HepG2 (cell line): ENCODE measurements around the gene RNF125. TPM values are rescaled to one million over a fixed set of nuclear protein-coding genes. Genes with fewer than 3 reads are reported as not detected.

Experiments used
- BATF2 ChIP-seq: sonication (generic); formaldehyde crosslinking; IDR thresholded peaks from 2 replicates; pipeline ENCODE4 v1.8.0; 2022; ENCODE audit warnings: mild to moderate bottlenecking, missing genetic modification reagents, moderate library complexity
- BRF2 ChIP-seq: sonication (generic); formaldehyde crosslinking; IDR thresholded peaks from 2 replicates; pipeline ENCODE4 v1.8.1; 2022; ENCODE audit warnings: mild to moderate bottlenecking, missing genetic modification reagents
- HCFC1 ChIP-seq: fragments of 150-350 bp; IDR thresholded peaks from 2 replicates; pipeline ENCODE4 v1.6.1; 2014; ENCODE audit warnings: low read depth, low read length
- HNRNPL ChIP-seq: fragments of 200-400 bp; formaldehyde crosslinking; IDR thresholded peaks from 2 replicates; pipeline ENCODE4 v1.6.1; 2017; ENCODE audit warnings: mild to moderate bottlenecking, low read depth, low read length
- KMT2A ChIP-seq: sonication (generic); formaldehyde crosslinking; IDR thresholded peaks from 2 replicates; pipeline ENCODE4 v1.4.0; 2020; ENCODE audit warnings: missing genetic modification reagents
- MEIS2 ChIP-seq: sonication (generic); formaldehyde crosslinking; IDR thresholded peaks from 2 replicates; pipeline ENCODE4 v1.9.0; 2021; ENCODE audit warnings: mild to moderate bottlenecking, missing genetic modification reagents
- MXD1 ChIP-seq: sonication (generic); formaldehyde crosslinking; IDR thresholded peaks from 2 replicates; pipeline ENCODE4 v1.4.0; 2020; ENCODE audit warnings: mild to moderate bottlenecking, missing genetic modification reagents
- PCBP2 ChIP-seq: fragments of 200-400 bp; formaldehyde crosslinking; optimal IDR thresholded peaks from 2 replicates; pipeline ENCODE3; 2018; ENCODE audit warnings: low read length, low read depth; ENCODE audit not compliant: poor library complexity, severe bottlenecking
- SMARCE1 ChIP-seq: fragments of 450-650 bp; IDR thresholded peaks from 2 replicates; pipeline ENCODE4 v1.6.1; 2017; ENCODE audit warnings: borderline replicate concordance
- SP140L ChIP-seq: sonication (generic); formaldehyde crosslinking; IDR thresholded peaks from 2 replicates; pipeline ENCODE4 v1.4.0; 2020; ENCODE audit warnings: missing genetic modification reagents, borderline replicate concordance
- TEAD2 ChIP-seq: sonication (generic); formaldehyde crosslinking; IDR thresholded peaks from 2 replicates; pipeline ENCODE4 v1.9.0; 2021; ENCODE audit warnings: missing genetic modification reagents
- ZKSCAN8 ChIP-seq: IDR thresholded peaks from 2 replicates; pipeline ENCODE4 v1.6.1; 2016; ENCODE audit warnings: borderline replicate concordance, missing genetic modification reagents, missing compliant biosample characterization
- ZNF124 ChIP-seq: sonication (generic); formaldehyde crosslinking; IDR thresholded peaks from 2 replicates; pipeline ENCODE4 v1.4.0; 2020; ENCODE audit warnings: missing genetic modification reagents
- ZNF142 ChIP-seq: sonication (generic); formaldehyde crosslinking; IDR thresholded peaks from 2 replicates; pipeline ENCODE4 v1.4.0; 2020; ENCODE audit warnings: missing genetic modification reagents
- ZNF235 ChIP-seq: sonication (generic); formaldehyde crosslinking; IDR thresholded peaks from 2 replicates; pipeline ENCODE4 v1.8.1; 2023; ENCODE audit warnings: mild to moderate bottlenecking, missing genetic modification reagents, borderline replicate concordance
- ZNF317 ChIP-seq: sonication (generic); formaldehyde crosslinking; IDR thresholded peaks from 2 replicates; pipeline ENCODE4 v1.5.0; 2020; ENCODE audit warnings: mild to moderate bottlenecking, missing genetic modification reagents
- ZNF383 ChIP-seq: sonication (generic); formaldehyde crosslinking; IDR thresholded peaks from 2 replicates; pipeline ENCODE4 v1.4.0; 2020; ENCODE audit warnings: missing genetic modification reagents, mild to moderate bottlenecking, borderline replicate concordance
- ZNF501 ChIP-seq: sonication (generic); formaldehyde crosslinking; IDR thresholded peaks from 2 replicates; pipeline ENCODE4 v1.5.1; 2020; ENCODE audit warnings: mild to moderate bottlenecking, moderate library complexity, missing genetic modification reagents
- ZSCAN20 ChIP-seq: sonication (generic); formaldehyde crosslinking; IDR thresholded peaks from 2 replicates; pipeline ENCODE4 v1.4.0; 2020; ENCODE audit warnings: missing genetic modification reagents, mild to moderate bottlenecking, borderline replicate concordance
- polyA plus RNA-seq, 8 experiments: library from polyadenylated mRNA; depleted of rRNA in 3 of 8; stranded (reverse) in 7 of 8; unstranded in 1 of 8; fragments of >200 nt; fragmentation: Illumina TruSeq in 4 of 8; extraction: Trizol in 4 of 8; gene quantifications; 2 replicates each; pipeline versions ENCODE4 v1.2.1 to v1.2.3, GENCODE V29; 2011 to 2016; ENCODE audit warnings: low read depth in 4 of 8, missing spikeins in 1 of 8, mixed read lengths in 1 of 8; ENCODE audit not compliant: insufficient read depth in 1 of 8
- total RNA-seq, 5 experiments: library from RNA; depleted of rRNA; stranded (reverse); fragments of >200 nt; fragmentation: Illumina TruSeq; extraction: Trizol; gene quantifications; 2 replicates each; pipeline ENCODE4 v1.2.3, GENCODE V29; 2016; ENCODE audit warnings: low read depth in 1 of 5

RNF125 gene
- total and polyA plus RNA-seq, 2 of the 13 experiments (the other 11 are each of a cell fraction or from before 2014, with no cell fraction given) = 0.58 to 1.8 TPM

- TF ChIP-seq ZNF383 (CRISPR knock-in tag) (no peak), ZNF124 (CRISPR knock-in tag) (no peak; the same call in 1 of the 2 replicates), ZKSCAN8 (CRISPR knock-in tag) (no peak), ZSCAN20 (CRISPR knock-in tag) (peak; percentile 59; the same call in 1 of the 2 replicates), SMARCE1 (no peak), PCBP2 (no peak), SP140L (CRISPR knock-in tag) (no peak), BRF2 (CRISPR knock-in tag) (no peak), ZNF501 (CRISPR knock-in tag) (peak; percentile 32; the same call in 1 of the 2 replicates), HCFC1 (no peak), TEAD2 (peak; percentile 59; the same call in 1 of the 2 replicates), MEIS2 (CRISPR knock-in tag) (0 out of 2 replicates have a peak, but pooled peaks have one; percentile 24), ZNF142 (CRISPR knock-in tag) (peak; percentile 55; the same call in 1 of the 2 replicates), MXD1 (CRISPR knock-in tag) (peak; percentile 50), ZNF317 (CRISPR knock-in tag) (peak; percentile 59), ZNF235 (CRISPR knock-in tag) (no peak; the same call in 1 of the 2 replicates), KMT2A (CRISPR knock-in tag) (peak; percentile 86), BATF2 (no peak), HNRNPL (0 out of 2 replicates have a peak, but pooled peaks have one; percentile 33)
Measured at GRCh38 chr18:32018331-32019250, at the start of gene RNF125 (continued).
